ENCODE results near the gene NDUFS7. TPM values are rescaled to one million over a fixed set of nuclear protein-coding genes. Genes with fewer than 3 reads are reported as not detected.

Gene NDUFS7
- total and polyA plus RNA-seq, 7 donors, result 99.4 to 262 (median 156) TPM

GRCh38 chr19:1422943-1423342 lies 39.2 kb downstream of the NDUFS7 start:
- H3K27ac ChIP-seq, result peak overlapping the region in 3 of 4 donors; percentile 45 to 76 (median 73)
- no peaks in the 10 kb centered on the region for H3K9me3 ChIP-seq
- intact Hi-C loops (cut with DNase I), result no loop called here
- H3K36me3 ChIP-seq, result peaks cover 22 to 92% (median 56%) of the 10 kb centered on the region in 4 donors
- no peak overlapping the region for H3K4me3 ChIP-seq
- H3K27me3 ChIP-seq, result no peaks in the 10 kb centered on the region
- TF ChIP-seq POLR2AphosphoS5 (IDR thresholded peaks at IDR 0.05), result no peak
- TF ChIP-seq CTCF (IDR thresholded peaks at IDR 0.05), result no peak
- H3K4me1 ChIP-seq, result peaks cover 0 to 31% (median 19%) of the 10 kb centered on the region in 4 donors
- DNase-seq, result no peak
- 91 to 94% methylated on average over 24 of the region's 24 CpGs for WGBS, 2 donors

GRCh38 chr19:1423436-1424191 lies 39.9 kb downstream of the NDUFS7 start:
- TF ChIP-seq POLR2A (IDR thresholded peaks at IDR 0.05), result no peak
- no peak for TF ChIP-seq EP300 (IDR thresholded peaks at IDR 0.05)
- no peak for TF ChIP-seq POLR2AphosphoS5 (IDR thresholded peaks at IDR 0.05)
- TF ChIP-seq CTCF (IDR thresholded peaks at IDR 0.05), result no peak
- Histone ChIP-seq H3K4me3 (no peak overlapping the region), H3K27me3 (no peaks in the 10 kb centered on the region), H3K36me3 (peaks cover 22 to 95% (median 57%) of the 10 kb centered on the region in 4 donors), H3K27ac (peak overlapping the region in 2 of 4 donors; percentile 14 to 76), H3K4me1 (peaks cover 0 to 24% (median 16%) of the 10 kb centered on the region in 4 donors), H3K9me3 (no peaks in the 10 kb centered on the region)
- WGBS, 2 donors, result 94% methylated on average over 40 of the region's 40 CpGs
- intact Hi-C loops (cut with DNase I), result no loop called here
- no peak for DNase-seq

- TF ChIP-seq CTCF (IDR thresholded peaks at IDR 0.05), result no peak
- TF ChIP-seq EP300 (IDR thresholded peaks at IDR 0.05), result no peak
- no peak for TF ChIP-seq POLR2A (IDR thresholded peaks at IDR 0.05)
- no peak for TF ChIP-seq POLR2AphosphoS5 (IDR thresholded peaks at IDR 0.05)
- Histone ChIP-seq H3K4me3 (no peak overlapping the region), H3K27ac (peak overlapping the region in 1 of 4 donors; percentile 76), H3K27me3 (no peaks in the 10 kb centered on the region), H3K9me3 (no peaks in the 10 kb centered on the region), H3K4me1 (peaks cover 0 to 20% (median 16%) of the 10 kb centered on the region in 4 donors), H3K36me3 (peaks cover 29 to 95% (median 59%) of the 10 kb centered on the region in 4 donors)
- WGBS, 2 donors, result 72 to 84% methylated on average over 40 to 41 of the region's 42 CpGs
- intact Hi-C loops (cut with DNase I), result no loop called here
- DNase-seq, result no peak
These were observed 40.7 kb downstream of the NDUFS7 start for GRCh38 chr19:1424192-1424955.

GRCh38 chr19:1425102-1425837 lies 41.6 kb downstream of the NDUFS7 start:
- intact Hi-C loops (cut with DNase I), result no loop called here
- Histone ChIP-seq H3K9me3 (no peaks in the 10 kb centered on the region), H3K4me1 (peaks cover 0 to 20% (median 16%) of the 10 kb centered on the region in 4 donors), H3K27me3 (no peaks in the 10 kb centered on the region), H3K4me3 (no peak overlapping the region), H3K27ac (no peak overlapping the region), H3K36me3 (peaks cover 29 to 97% (median 64%) of the 10 kb centered on the region in 4 donors)
- TF ChIP-seq EP300 (IDR thresholded peaks at IDR 0.05) (no peak), POLR2A (IDR thresholded peaks at IDR 0.05) (no peak), CTCF (IDR thresholded peaks at IDR 0.05) (no peak), POLR2AphosphoS5 (IDR thresholded peaks at IDR 0.05) (no peak)
- no peak for DNase-seq
- WGBS, 2 donors, result 93 to 94% methylated on average over 33 of the region's 33 CpGs

Measured in sigmoid colon (tissue), 7 donors.